ENCODE data around the gene CFAP46. TPM values are rescaled to one million over a fixed set of nuclear protein-coding genes. Genes with fewer than 3 reads are reported as not detected.
"Not testable (repeated sequence)": the region's sequence is repeated elsewhere in the genome, so short reads cannot be mapped to it uniquely, and the experiment has no call there.

Gene CFAP46
- total RNA-seq, 1 donor from 2014 or later = 10.9 TPM

- Mint-ChIP-seq H3K9me3 (no peaks in the 10 kb centered on the region), H3K27me3 (peaks cover 28% of the 10 kb centered on the region), H3K4me1 (ENCODE audit: unreplicated experiment) (no peaks in the 10 kb centered on the region), H3K36me3 (no peaks in the 10 kb centered on the region), H3K27ac (no peak overlapping the region), H3K4me3 (no peak overlapping the region)
- TF ChIP-seq, protein P1, sequence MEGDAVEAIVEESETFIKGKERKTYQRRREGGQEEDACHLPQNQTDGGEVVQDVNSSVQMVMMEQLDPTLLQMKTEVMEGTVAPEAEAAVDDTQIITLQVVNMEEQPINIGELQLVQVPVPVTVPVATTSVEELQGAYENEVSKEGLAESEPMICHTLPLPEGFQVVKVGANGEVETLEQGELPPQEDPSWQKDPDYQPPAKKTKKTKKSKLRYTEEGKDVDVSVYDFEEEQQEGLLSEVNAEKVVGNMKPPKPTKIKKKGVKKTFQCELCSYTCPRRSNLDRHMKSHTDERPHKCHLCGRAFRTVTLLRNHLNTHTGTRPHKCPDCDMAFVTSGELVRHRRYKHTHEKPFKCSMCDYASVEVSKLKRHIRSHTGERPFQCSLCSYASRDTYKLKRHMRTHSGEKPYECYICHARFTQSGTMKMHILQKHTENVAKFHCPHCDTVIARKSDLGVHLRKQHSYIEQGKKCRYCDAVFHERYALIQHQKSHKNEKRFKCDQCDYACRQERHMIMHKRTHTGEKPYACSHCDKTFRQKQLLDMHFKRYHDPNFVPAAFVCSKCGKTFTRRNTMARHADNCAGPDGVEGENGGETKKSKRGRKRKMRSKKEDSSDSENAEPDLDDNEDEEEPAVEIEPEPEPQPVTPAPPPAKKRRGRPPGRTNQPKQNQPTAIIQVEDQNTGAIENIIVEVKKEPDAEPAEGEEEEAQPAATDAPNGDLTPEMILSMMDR (conservative IDR thresholded peaks at IDR 0.05) = no peak
- no peak for DNase-seq (ENCODE audit: extremely low spot score, unreplicated experiment)
Measured at GRCh38 chr10:132796846-132797245, 145.5 kb downstream of the CFAP46 start.

GRCh38 chr10:132793871-132794849 is 148.2 kb downstream of the CFAP46 start:
- Mint-ChIP-seq H3K36me3 (no peaks in the 10 kb centered on the region), H3K27me3 (peaks cover 39% of the 10 kb centered on the region), H3K27ac (no peak overlapping the region)

DNA sequence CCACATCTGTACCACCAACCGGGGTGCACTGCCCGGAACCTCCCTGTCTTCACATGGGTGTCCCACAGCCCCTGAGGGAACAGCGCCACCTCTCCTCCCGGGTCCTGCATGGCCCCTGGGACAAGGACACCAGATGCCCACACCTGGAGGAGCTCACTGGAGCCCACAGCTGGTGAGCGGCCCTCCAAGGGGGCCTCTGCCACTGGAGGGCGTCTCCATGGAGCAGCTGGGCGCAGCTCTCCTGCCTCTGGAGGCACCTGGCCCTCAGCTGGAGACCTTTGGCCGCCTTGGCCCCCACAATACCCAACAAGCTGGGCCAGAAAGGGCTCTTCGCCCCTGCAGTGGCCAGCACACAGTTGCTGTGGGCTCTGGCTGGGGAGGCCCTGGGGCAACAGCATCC is 149.2 kb downstream of the CFAP46 start:
- Mint-ChIP-seq H3K27ac (no peak overlapping the region), H3K36me3 (no peaks in the 10 kb centered on the region), H3K9me3 (no peaks in the 10 kb centered on the region), H3K4me1 (ENCODE audit: unreplicated experiment) (no peaks in the 10 kb centered on the region), H3K4me3 (no peak overlapping the region), H3K27me3 (peaks cover 40% of the 10 kb centered on the region)
- TF ChIP-seq, protein P1 (conservative IDR thresholded peaks at IDR 0.05) = no peak
- DNase-seq (ENCODE audit: extremely low spot score, unreplicated experiment) = no peak

More at GRCh38 chr10:132793871-132794849, 148.2 kb downstream of the CFAP46 start:
- no peaks in the 10 kb centered on the region for H3K9me3 Mint-ChIP-seq
- no peak for DNase-seq (ENCODE audit: extremely low spot score, unreplicated experiment)
- H3K4me1 Mint-ChIP-seq (ENCODE audit: unreplicated experiment) = no peaks in the 10 kb centered on the region
- TF ChIP-seq, protein P1 (conservative IDR thresholded peaks at IDR 0.05) = no peak
- H3K4me3 Mint-ChIP-seq = no peak overlapping the region

- H3K4me3 Mint-ChIP-seq = no peak overlapping the region
- TF ChIP-seq, protein P1 (conservative IDR thresholded peaks at IDR 0.05) = no peak
- H3K9me3 Mint-ChIP-seq = no peaks in the 10 kb centered on the region
- H3K36me3 Mint-ChIP-seq = no peaks in the 10 kb centered on the region
- no peaks in the 10 kb centered on the region for H3K4me1 Mint-ChIP-seq (ENCODE audit: unreplicated experiment)
- H3K27me3 Mint-ChIP-seq = peaks cover 41% of the 10 kb centered on the region
- no peak for DNase-seq (ENCODE audit: extremely low spot score, unreplicated experiment)
- no peak overlapping the region for H3K27ac Mint-ChIP-seq
Measured at GRCh38 chr10:132792796-132793195, 149.6 kb downstream of the CFAP46 start.

GRCh38 chr10:132792099-132792498 is 150.3 kb downstream of the CFAP46 start:
- H3K36me3 Mint-ChIP-seq; H3K4me3 Mint-ChIP-seq; H3K27ac Mint-ChIP-seq; DNase-seq (ENCODE audit: extremely low spot score, unreplicated experiment); H3K9me3 Mint-ChIP-seq; H3K4me1 Mint-ChIP-seq (ENCODE audit: unreplicated experiment): not testable (repeated sequence)
- H3K27me3 Mint-ChIP-seq = peaks cover 36% of the 10 kb centered on the region

Measured in type B pancreatic cell (in vitro differentiated cells).